ENCODE data around the gene AP5S1. TPM values are rescaled to one million over a fixed set of nuclear protein-coding genes. Genes with fewer than 3 reads are reported as not detected.

The AP5S1 gene, protein sequence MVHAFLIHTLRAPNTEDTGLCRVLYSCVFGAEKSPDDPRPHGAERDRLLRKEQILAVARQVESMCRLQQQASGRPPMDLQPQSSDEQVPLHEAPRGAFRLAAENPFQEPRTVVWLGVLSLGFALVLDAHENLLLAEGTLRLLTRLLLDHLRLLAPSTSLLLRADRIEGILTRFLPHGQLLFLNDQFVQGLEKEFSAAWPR
- total RNA-seq (10 to 100 TPM; 11.8 to 17.5 (median 12.1) TPM), polyA plus RNA-seq (10 to 100 TPM; 11.0 to 25.2 (median 12.9) TPM)
- long read RNA-seq, donor 1, full-length matches to known transcripts = 8 of 9 reads
- long read RNA-seq, donor 1, partial matches to known transcripts = 0 of 9 reads
- long read RNA-seq, donor 1, other reads (novel, unspliced or antisense) = 1 of 9 reads
- long read RNA-seq, donor 2, full-length matches to known transcripts = 17 of 21 reads
- long read RNA-seq, donor 2, partial matches to known transcripts = 1 of 21 reads
- long read RNA-seq, donor 2, other reads (novel, unspliced or antisense) = 3 of 21 reads

- H3K4me3 ChIP-seq = peak within 1 kb of the TSS; percentile 83
- TF ChIP-seq CTCF (IDR thresholded peaks at IDR 0.05) = peak; percentile 99
- 0 to 1% (median 1%) methylated on average over 88 to 96 of the region's 96 CpGs for WGBS, 3 donors
- ATAC-seq (peak; percentile 89 to 92 (median 90)), DNase-seq (peak; percentile 97 to 98)
- no peaks in the 10 kb centered on the region for H3K27me3 ChIP-seq (ENCODE audit: insufficient read depth in 3 of 3, low read length in 2 of 3)
- H3K27ac ChIP-seq = peak within 1 kb of the TSS; percentile 96
- peaks cover 13% of the 10 kb centered on the region for H3K4me1 ChIP-seq
- H3K9me3 ChIP-seq = no peaks in the 10 kb centered on the region
- intact Hi-C loops (cut with DNase I) = loop anchor here (1.0 to 5.0 kb wide), 3 partner anchors 27 to 33 kb away; partner anchors contain the start of genes CENPB (in 1 of the 2) and MAVS (in 1 of the 2)
- peaks cover 7 to 35% of the 10 kb centered on the region in 2 donors for H3K36me3 ChIP-seq (ENCODE audit: insufficient read depth in 1 of 2, low read depth in 1 of 2)
These were observed at the start of gene AP5S1 for GRCh38 chr20:3820048-3820900. TSS of gene AP5S1 (plus strand) at chr20:3820547. CDS start at chr20:3822118, 1,571 bp downstream.

GRCh38 chr20:3771552-3772058 is 48.7 kb upstream of the AP5S1 start:
- DNase-seq = no peak
- Histone ChIP-seq H3K27me3 (ENCODE audit: insufficient read depth in 3 of 3, low read length in 2 of 3) (peaks cover 0 to 2% (median 1%) of the 10 kb centered on the region in 3 donors), H3K27ac (no peak overlapping the region), H3K36me3 (ENCODE audit: insufficient read depth in 1 of 2, low read depth in 1 of 2) (no peaks in the 10 kb centered on the region), H3K4me3 (no peak overlapping the region), H3K9me3 (no peaks in the 10 kb centered on the region), H3K4me1 (peaks cover 10% of the 10 kb centered on the region)
- intact Hi-C loops (cut with DNase I) = no loop called here
- no peak for TF ChIP-seq CTCF (IDR thresholded peaks at IDR 0.05)
- WGBS, 3 donors = 83 to 86% (median 85%) methylated on average over 7 of the region's 7 CpGs
- ATAC-seq = no peak

DNA sequence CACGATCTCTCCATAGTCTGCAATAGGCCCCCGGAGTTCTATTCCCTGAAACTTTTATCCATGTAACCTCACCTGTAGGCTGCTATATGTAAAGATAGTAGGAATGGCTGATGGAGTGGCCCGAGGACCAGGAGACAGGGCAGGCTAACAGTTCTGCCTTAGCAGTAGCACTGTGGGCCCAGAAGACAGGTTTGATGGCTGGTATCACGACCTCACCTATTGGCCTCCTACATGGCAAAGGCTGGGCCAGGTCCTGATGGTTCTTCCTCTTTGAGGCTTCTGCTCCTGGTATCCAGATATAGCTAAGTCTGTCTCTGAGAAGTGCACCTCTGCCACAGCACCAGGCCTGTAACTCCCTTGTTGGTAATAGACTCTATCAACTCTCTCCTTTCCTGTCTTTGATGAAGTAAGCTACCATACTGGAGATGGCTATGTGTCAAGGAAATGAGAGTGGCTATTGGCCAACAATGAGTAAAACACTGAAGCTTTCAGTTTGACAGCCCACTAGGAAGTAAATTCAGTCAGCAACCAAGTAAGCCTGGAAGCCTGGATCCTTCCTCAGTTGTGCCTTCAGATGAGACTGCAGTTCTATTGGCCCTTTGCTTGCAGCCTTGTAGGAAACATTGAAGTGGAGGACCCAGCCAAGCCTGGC is 44.8 kb upstream of the AP5S1 start:
- peaks cover under 1% of the 10 kb centered on the region for H3K4me1 ChIP-seq
- H3K27ac ChIP-seq = no peak overlapping the region
- peaks cover 0 to 17% (median 8%) of the 10 kb centered on the region in 3 donors for H3K27me3 ChIP-seq (ENCODE audit: insufficient read depth in 3 of 3, low read length in 2 of 3)
- no peak overlapping the region for H3K4me3 ChIP-seq
- no peaks in the 10 kb centered on the region for H3K36me3 ChIP-seq (ENCODE audit: insufficient read depth in 1 of 2, low read depth in 1 of 2)
- intact Hi-C loops (cut with DNase I) = no loop called here
- no peak for ATAC-seq
- no peaks in the 10 kb centered on the region for H3K9me3 ChIP-seq
- 85 to 87% (median 86%) methylated on average over 4 of the region's 4 CpGs for WGBS, 3 donors
- no peak for TF ChIP-seq CTCF (IDR thresholded peaks at IDR 0.05)
- no peak for DNase-seq

DNA sequence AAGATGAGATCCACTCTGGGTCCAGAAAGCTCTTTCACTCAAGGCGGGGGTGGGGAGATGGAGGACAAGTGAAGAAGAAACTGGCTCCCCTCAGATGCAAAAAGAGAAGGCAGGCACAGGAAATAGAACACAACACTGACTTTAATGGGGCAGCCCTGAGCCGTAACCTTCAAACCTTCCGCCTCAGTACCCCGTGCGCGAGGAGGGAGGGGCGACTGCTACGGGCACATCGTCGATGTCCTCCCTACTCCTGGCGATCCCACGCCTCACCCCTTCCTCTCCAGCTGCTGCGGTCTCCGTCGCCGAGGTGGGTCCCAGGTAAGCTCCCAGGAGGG is 43.0 kb upstream of the AP5S1 start:
- Histone ChIP-seq H3K4me1 (peaks cover 6% of the 10 kb centered on the region), H3K9me3 (no peaks in the 10 kb centered on the region), H3K27me3 (ENCODE audit: insufficient read depth in 3 of 3, low read length in 2 of 3) (peaks cover 0 to 17% (median 8%) of the 10 kb centered on the region in 3 donors), H3K27ac (no peak overlapping the region), H3K4me3 (peak overlapping the region; percentile 62), H3K36me3 (ENCODE audit: insufficient read depth in 1 of 2, low read depth in 1 of 2) (no peaks in the 10 kb centered on the region)
- DNase-seq = no peak
- peak in 1 of 4 donors; percentile 3 for ATAC-seq
- WGBS, 3 donors = 13 to 15% (median 14%) methylated on average over 12 to 16 of the region's 16 CpGs
- TF ChIP-seq CTCF (IDR thresholded peaks at IDR 0.05) = no peak
- intact Hi-C loops (cut with DNase I) = no loop called here

Data from psoas muscle (tissue), 8 donors.